ENCODE data around the gene UGT1A1.

GRCh38 chr2:233758141-233758540, 1.9 kb upstream of the UGT1A1 start:
- TF ChIP-seq CTCF (IDR thresholded peaks at IDR 0.05) = no peak
- TF ChIP-seq ZFX (IDR thresholded peaks at IDR 0.05; ENCODE audit: borderline replicate concordance) = no peak
